HCT116 (cell line): ENCODE data around the gene FRMD4A. TPM values are rescaled to one million over a fixed set of nuclear protein-coding genes. Genes with fewer than 3 reads are reported as not detected.

Source experiments
- ATAC-seq: fragments of 200-7000 bp; cut with Tn5 transposase; 2 replicates; pipeline ENCODE4 v1.9.1; 2020; ENCODE audit warnings: mild to moderate bottlenecking, moderate library complexity
- BruUV-seq: library from RNA; stranded (reverse); fragments of 400-500 nt; replicated peaks from 2 replicates; lab custom pipeline; 2021; lab: Mats Ljungman, UMichigan
- CTCF ChIA-PET: fragments of 300-600 bp; sonication (Branson Sonifier 250); formaldehyde crosslinking; loops from one replicate; lab custom pipeline; 2021; ENCODE audit warnings: antibody characterized with exemption; lab: Charles Lee
- POLR2A ChIA-PET: fragments of 300-600, 350-600 bp; sonication (Branson Sonifier 250); formaldehyde crosslinking; loops from one replicate; lab custom pipeline; 2021; ENCODE audit warnings: antibody characterized with exemption; lab: Charles Lee
- RAD21 ChIA-PET, 2 experiments: fragments of 300-600 bp; sonication (Branson Sonifier 250); formaldehyde crosslinking; loops; one replicate each; lab custom pipeline; 2023; ENCODE audit warnings: low total read pairs in 2 of 2; ENCODE audit not compliant: uncharacterized antibody in 2 of 2, unreplicated experiment in 2 of 2, low non-redundant PET in 1 of 2; lab: Charles Lee
- DNase-seq: peaks from one replicate; pipeline ENCODE4 v3.0.0-alpha.2; 2010; ENCODE audit warnings: low read depth, low spot score
- H2AFZ ChIP-seq: fragments of 200-600 bp; shearing (Covaris generic), sonication (generic); 2 replicates; pipeline ENCODE4 v1.6.1; 2017; ENCODE audit warnings: low read depth, mixed run types, mixed read lengths, antibody characterized with exemption, low read length; ENCODE audit not compliant: poor library complexity, severe bottlenecking
- H3K27ac ChIP-seq: 2 replicates; pipeline ENCODE4 v1.5.1; 2012; ENCODE audit warnings: low read depth, low read length
- H3K27me3 ChIP-seq: fragments of 200-600 bp; sonication (generic); 2 replicates; pipeline ENCODE4 v1.6.1; 2016; ENCODE audit warnings: mixed run types, low read length, mixed read lengths; ENCODE audit not compliant: insufficient read depth
- H3K36me3 ChIP-seq, 2 experiments: fragments of 200-500 bp in 1 of 2; fragments of 200-600 bp in 1 of 2; sonication (Bioruptor generic) in 1 of 2; sonication (generic) in 1 of 2; 2 replicates each; pipeline versions ENCODE4 v1.5.1 to v1.6.1; 2014 to 2016; ENCODE audit warnings: low read length in 2 of 2, inconsistent platforms in 1 of 2, mixed read lengths in 1 of 2, mixed run types in 1 of 2; ENCODE audit not compliant: insufficient read depth in 2 of 2, control insufficient read depth in 1 of 2
- H3K4me1 ChIP-seq, 2 experiments: fragments of 200-600 bp in 1 of 2; sonication (generic) in 1 of 2; 2 replicates each; pipeline versions ENCODE4 v1.5.1 to v1.6.1; 2012 to 2017; ENCODE audit warnings: low read length in 2 of 2, inconsistent platforms in 1 of 2, mild to moderate bottlenecking in 1 of 2, mixed read lengths in 1 of 2, mixed run types in 1 of 2, moderate library complexity in 1 of 2; ENCODE audit not compliant: insufficient read depth in 2 of 2, control insufficient read depth in 1 of 2
- H3K4me2 ChIP-seq: fragments of 200-600 bp; sonication (generic); 2 replicates; pipeline ENCODE4 v1.6.1; 2017; ENCODE audit warnings: mixed run types, low read length, mixed read lengths
- H3K4me3 ChIP-seq, 2 experiments: fragments of 200-600 bp in 1 of 2; sonication (generic) in 1 of 2; replicated peaks in 1 of 2; 2 replicates each; pipeline ENCODE4 v1.5.1; 2011 to 2016; ENCODE audit warnings: low read length in 2 of 2, control low read depth in 1 of 2, low read depth in 1 of 2, mild to moderate bottlenecking in 1 of 2, mixed read lengths in 1 of 2, mixed run types in 1 of 2
- H3K79me2 ChIP-seq: fragments of 200-600 bp; sonication (generic); 2 replicates; pipeline ENCODE4 v1.6.1; 2017; ENCODE audit warnings: mild to moderate bottlenecking, mixed run types, low read length, moderate library complexity, mixed read lengths; ENCODE audit not compliant: insufficient read depth
- H3K9ac ChIP-seq: fragments of 200-600 bp; sonication (generic); 2 replicates; pipeline ENCODE4 v1.6.1; 2016; ENCODE audit warnings: low read length, mixed read lengths
- H3K9me2 ChIP-seq: fragments of 200-600 bp; sonication (generic), shearing (Covaris generic); 2 replicates; pipeline ENCODE4 v1.6.1; 2017; ENCODE audit warnings: mixed run types, mild to moderate bottlenecking, moderate library complexity; ENCODE audit not compliant: insufficient read depth
- H3K9me3 ChIP-seq, 2 experiments: fragments of 200-500 bp in 1 of 2; fragments of 200-600 bp in 1 of 2; sonication (Bioruptor generic) in 1 of 2; sonication (generic) in 1 of 2; 2 replicates each; pipeline ENCODE4 v1.6.1; 2014 to 2017; ENCODE audit warnings: low read length in 2 of 2, mixed read lengths in 2 of 2, inconsistent platforms in 1 of 2, low read depth in 1 of 2, mild to moderate bottlenecking in 1 of 2, mixed run types in 1 of 2, moderate library complexity in 1 of 2; ENCODE audit not compliant: control insufficient read depth in 1 of 2, insufficient read depth in 1 of 2
- H4K20me1 ChIP-seq: fragments of 200-600 bp; sonication (generic), shearing (Covaris generic); 2 replicates; pipeline ENCODE4 v1.6.1; 2017; ENCODE audit warnings: mixed run types, mild to moderate bottlenecking, moderate library complexity; ENCODE audit not compliant: insufficient read depth
- ATF3 ChIP-seq: IDR thresholded peaks from 2 replicates; pipeline ENCODE4 v1.6.1; 2012
- CBX3 ChIP-seq: IDR thresholded peaks from 2 replicates; pipeline ENCODE4 v1.6.1; 2012; ENCODE audit warnings: low read depth
- CEBPB ChIP-seq: IDR thresholded peaks from 2 replicates; pipeline ENCODE4 v1.6.1; 2012; ENCODE audit warnings: low read depth
- CTCF ChIP-seq, 3 experiments: fragments of 200-600 bp in 1 of 3; sonication (generic) in 1 of 3; IDR thresholded peaks in 2 of 3; conservative IDR thresholded peaks in 1 of 3; 2 replicates each; pipeline ENCODE4 v1.5.1; 2012 to 2017; ENCODE audit warnings: low read depth in 2 of 3, low read length in 2 of 3, antibody characterized with exemption in 1 of 3, borderline replicate concordance in 1 of 3, control low read depth in 1 of 3, mild to moderate bottlenecking in 1 of 3, mixed read lengths in 1 of 3, mixed run types in 1 of 3, moderate library complexity in 1 of 3; ENCODE audit not compliant: insufficient read depth in 1 of 3
- ELF1 ChIP-seq: IDR thresholded peaks from 2 replicates; pipeline ENCODE4 v1.6.1; 2012; ENCODE audit warnings: low read depth, borderline replicate concordance
- EZH2 ChIP-seq: fragments of 200-600 bp; sonication (generic); IDR thresholded peaks from 2 replicates; pipeline ENCODE4 v1.6.1; 2017; ENCODE audit warnings: antibody characterized with exemption, mixed run types
- EZH2phosphoT487 ChIP-seq: fragments of 200-600 bp; IDR thresholded peaks from 2 replicates; pipeline ENCODE4 v1.6.1; 2018; ENCODE audit warnings: antibody characterized with exemption, borderline replicate concordance
- FOSL1 ChIP-seq: IDR thresholded peaks from 2 replicates; pipeline ENCODE4 v1.6.1; 2012; ENCODE audit warnings: low read depth
- MAX ChIP-seq: IDR thresholded peaks from 2 replicates; pipeline ENCODE4 v1.6.1; 2012
- POLR2A ChIP-seq: IDR thresholded peaks from 2 replicates; pipeline ENCODE4 v1.7.0; 2011; ENCODE audit warnings: borderline replicate concordance; ENCODE audit not compliant: insufficient read depth, insufficient read length; ENCODE audit errors: extremely low read depth
- POLR2AphosphoS5 ChIP-seq: IDR thresholded peaks from 2 replicates; pipeline ENCODE4 v1.6.1; 2011; ENCODE audit warnings: mild to moderate bottlenecking, low read depth, low read length, moderate library complexity
- RAD21 ChIP-seq: IDR thresholded peaks from 2 replicates; pipeline ENCODE4 v1.6.1; 2012; ENCODE audit warnings: low read depth, mild to moderate bottlenecking
- REST ChIP-seq: IDR thresholded peaks from 2 replicates; pipeline ENCODE4 v1.6.1; 2012; ENCODE audit warnings: low read depth
- SP1 ChIP-seq: IDR thresholded peaks from 2 replicates; pipeline ENCODE4 v1.6.1; 2012; ENCODE audit warnings: low read depth
- SRF ChIP-seq: IDR thresholded peaks from 2 replicates; pipeline ENCODE4 v1.6.1; 2012; ENCODE audit warnings: low read depth
- TCF7L2 ChIP-seq: IDR thresholded peaks from 2 replicates; pipeline ENCODE4 v1.7.0; 2011; ENCODE audit warnings: borderline replicate concordance, inconsistent platforms; ENCODE audit not compliant: insufficient read depth, insufficient read length; ENCODE audit errors: extremely low read depth
- YY1 ChIP-seq: IDR thresholded peaks from 2 replicates; pipeline ENCODE4 v1.6.1; 2011; ENCODE audit warnings: low read length, low read depth, moderate library complexity, mild to moderate bottlenecking; ENCODE audit not compliant: insufficient replicate concordance; ENCODE audit errors: extremely low read depth
- ZFX ChIP-seq: fragments of 450-650 bp; IDR thresholded peaks from 2 replicates; pipeline ENCODE4 v1.6.1; 2017
- ZNF274 ChIP-seq: fragments of 200-500 bp; sonication (Bioruptor generic); IDR thresholded peaks from 2 replicates; pipeline ENCODE4 v1.6.1; 2014; ENCODE audit warnings: mild to moderate bottlenecking, low read depth, low read length, inconsistent platforms
- intact Hi-C: fragments of 100-400 bp; cut with micrococcal nuclease; formaldehyde crosslinking; loops from 2 replicates; pipeline ENCODE4 v1.10.0; 2022
- total RNA-seq: library from RNA; stranded (reverse); gene quantifications from one replicate; pipeline ENCODE4 v1.2.1, GENCODE V29; 2021; ENCODE audit not compliant: unreplicated experiment

Gene FRMD4A
- total RNA-seq, 1 experiment from 2014 or later: 0.20 TPM

GRCh38 chr10:13741438-13741837 lies 589.3 kb downstream of the FRMD4A start (continued):
- TF ChIP-seq SP1 (no peak), POLR2A (no peak)
- TF ChIP-seq, all 23 proteins: peak for 0

GRCh38 chr10:13740461-13740860 lies 590.3 kb downstream of the FRMD4A start:
- POLR2A ChIA-PET: no interaction called here

More at GRCh38 chr10:13740461-13740860, 590.3 kb downstream of the FRMD4A start:
- no peaks in the 10 kb centered on the region for H3K36me3 ChIP-seq
- TF ChIP-seq CTCF (IDR thresholded peaks at IDR 0.05 in 2 of 3, conservative IDR thresholded peaks at IDR 0.05 in 1 of 3; ENCODE audit: borderline replicate concordance in 1 of 3, insufficient read depth in 1 of 3, low read depth in 2 of 3, low read length in 2 of 3) (no peak), RAD21 (no peak), SRF (no peak), POLR2AphosphoS5 (no peak), ZFX (no peak), CEBPB (no peak), YY1 (no peak), REST (no peak), EZH2phosphoT487 (no peak), SP1 (no peak), EZH2 (no peak), FOSL1 (no peak), ZNF274 (no peak), CBX3 (no peak), MAX (no peak), ELF1 (no peak), ATF3 (no peak), TCF7L2 (no peak)
- no peak overlapping the region for H3K4me3 ChIP-seq
- no peaks in the 10 kb centered on the region for H3K9me2 ChIP-seq
- H3K4me1 ChIP-seq: no peaks in the 10 kb centered on the region
- ChIA-PET RAD21 (no interaction called here), CTCF (no interaction called here)
- intact Hi-C loops: no loop called here
- H2AFZ ChIP-seq: no peak overlapping the region
- ATAC-seq (no peak), DNase-seq (no peak)
- BruUV-seq: no TSS peak
- H3K27ac ChIP-seq: no peak overlapping the region
- no peaks in the 10 kb centered on the region for H3K79me2 ChIP-seq
- H3K9ac ChIP-seq: no peak overlapping the region
- H4K20me1 ChIP-seq: no peaks in the 10 kb centered on the region
- H3K9me3 ChIP-seq: no peaks in the 10 kb centered on the region
- H3K27me3 ChIP-seq: no peaks in the 10 kb centered on the region
- no peak overlapping the region for H3K4me2 ChIP-seq
